HEK293 (cell line): ENCODE measurements around the gene TDRKH.

Source experiments
- CTCF ChIA-PET: fragments of 350-600 bp; formaldehyde crosslinking; extraction: SDS; loops from one replicate; lab custom pipeline; 2021; ENCODE audit warnings: antibody characterized with exemption; lab: Yijun Ruan, JAX
- POLR2A ChIA-PET: fragments of 300-600 bp; formaldehyde crosslinking; extraction: SDS; loops from one replicate; lab custom pipeline; 2020; ENCODE audit warnings: antibody characterized with exemption, inconsistent platforms; lab: Yijun Ruan, JAX
- H3K27ac ChIP-seq: fragments of 200-500 bp; sonication (Bioruptor generic); 2 replicates; pipeline ENCODE4 v1.5.1; 2014; ENCODE audit warnings: low read depth, low read length, control low read depth, inconsistent platforms; ENCODE audit errors: extremely low read depth
- H3K36me3 ChIP-seq, 2 experiments: fragments of 200-500 bp in 1 of 2; sonication (Bioruptor generic) in 1 of 2; 1 replicate in 1 of 2; 2 replicates in 1 of 2; pipeline ENCODE4 v1.5.1; 2014 to 2017; ENCODE audit warnings: inconsistent platforms in 2 of 2, low read length in 2 of 2; ENCODE audit not compliant: control insufficient read depth in 2 of 2, insufficient read depth in 1 of 2
- H3K4me1 ChIP-seq: fragments of 200-500 bp; sonication (Bioruptor generic); 2 replicates; pipeline ENCODE4 v1.5.1; 2014; ENCODE audit warnings: mild to moderate bottlenecking, low read length, inconsistent platforms; ENCODE audit not compliant: control insufficient read depth, insufficient read depth
- H3K4me3 ChIP-seq: 2 replicates; pipeline ENCODE4 v1.5.1; 2011; ENCODE audit warnings: low read depth, mild to moderate bottlenecking, control low read depth, low read length, moderate library complexity
- H3K9me3 ChIP-seq: fragments of 200-500 bp; sonication (Bioruptor generic); 2 replicates; pipeline ENCODE4 v1.5.1; 2014; ENCODE audit warnings: low read depth, low read length, inconsistent platforms; ENCODE audit not compliant: control insufficient read depth, insufficient read depth
- GLIS1 ChIP-seq: fragments of 450-650 bp; formaldehyde crosslinking; IDR thresholded peaks from 2 replicates; pipeline ENCODE4 v1.5.1; 2016; ENCODE audit warnings: missing biosample characterization, missing genetic modification characterization
- KLF1 ChIP-seq: fragments of 450-650 bp; formaldehyde crosslinking; IDR thresholded peaks from 2 replicates; pipeline ENCODE4 v1.5.1; 2016; ENCODE audit warnings: missing biosample characterization, missing genetic modification characterization
- OSR2 ChIP-seq: fragments of 450-650 bp; formaldehyde crosslinking; IDR thresholded peaks from 2 replicates; pipeline ENCODE4 v1.5.1; 2016; ENCODE audit warnings: missing biosample characterization, missing genetic modification characterization
- WT1 ChIP-seq: fragments of 450-650 bp; formaldehyde crosslinking; IDR thresholded peaks from 2 replicates; pipeline ENCODE4 v1.5.1; 2016; ENCODE audit warnings: missing biosample characterization, missing genetic modification characterization
- ZBTB11 ChIP-seq: fragments of 450-650 bp; formaldehyde crosslinking; conservative IDR thresholded peaks from 2 replicates; pipeline ENCODE4 v1.5.1; 2016; ENCODE audit warnings: low read depth, missing biosample characterization, missing genetic modification characterization
- ZBTB17 ChIP-seq: fragments of 450-650 bp; formaldehyde crosslinking; IDR thresholded peaks from 2 replicates; pipeline ENCODE4 v1.5.1; 2016; ENCODE audit warnings: missing biosample characterization, missing genetic modification characterization
- ZBTB20 ChIP-seq: fragments of 450-650 bp; formaldehyde crosslinking; IDR thresholded peaks from 2 replicates; pipeline ENCODE4 v1.5.1; 2016; ENCODE audit warnings: missing biosample characterization, missing genetic modification characterization
- ZNF112 ChIP-seq: fragments of 450-650 bp; formaldehyde crosslinking; IDR thresholded peaks from 2 replicates; pipeline ENCODE4 v1.5.0; 2017; ENCODE audit warnings: missing biosample characterization, missing genetic modification characterization
- ZNF23 ChIP-seq: fragments of 450-650 bp; formaldehyde crosslinking; IDR thresholded peaks from 2 replicates; pipeline ENCODE4 v1.5.1; 2016; ENCODE audit warnings: missing biosample characterization, missing genetic modification characterization, borderline replicate concordance
- ZNF335 ChIP-seq: fragments of 450-650 bp; formaldehyde crosslinking; conservative IDR thresholded peaks from 2 replicates; pipeline ENCODE4 v1.5.1; 2016; ENCODE audit warnings: missing biosample characterization, missing genetic modification characterization
- ZNF362 ChIP-seq: fragments of 450-650 bp; formaldehyde crosslinking; IDR thresholded peaks from 2 replicates; pipeline ENCODE4 v1.5.1; 2016; ENCODE audit warnings: missing biosample characterization, missing genetic modification characterization
- ZNF391 ChIP-seq: fragments of 450-650 bp; formaldehyde crosslinking; IDR thresholded peaks from 2 replicates; pipeline ENCODE4 v1.5.1; 2016; ENCODE audit warnings: low read depth, missing biosample characterization, missing genetic modification characterization, borderline replicate concordance
- ZNF548 ChIP-seq: fragments of 450-650 bp; formaldehyde crosslinking; IDR thresholded peaks from 2 replicates; pipeline ENCODE4 v1.5.1; 2016; ENCODE audit warnings: missing biosample characterization, missing genetic modification characterization
- ZNF629 ChIP-seq: fragments of 450-650 bp; formaldehyde crosslinking; IDR thresholded peaks from 2 replicates; pipeline ENCODE4 v1.5.1; 2017; ENCODE audit warnings: missing biosample characterization, missing genetic modification characterization
- ZNF704 ChIP-seq: fragments of 450-650 bp; formaldehyde crosslinking; IDR thresholded peaks from 2 replicates; pipeline ENCODE4 v1.5.1; 2016; ENCODE audit warnings: missing biosample characterization, missing genetic modification characterization

TDRKH gene

GRCh38 chr1:151790940-151791651, 796 bp upstream of the TDRKH start (continued):
- TF ChIP-seq ZNF362 (tag by site-specific recombination) = no peak
- no peak for TF ChIP-seq ZNF704 (tag by site-specific recombination)
- TF ChIP-seq ZNF629 (tag by site-specific recombination) = no peak
- TF ChIP-seq ZNF23 (tag by site-specific recombination) = no peak
- TF ChIP-seq ZBTB17 (tag by site-specific recombination) = peak; percentile 80
- no peak for TF ChIP-seq OSR2 (tag by site-specific recombination)
- no peak for TF ChIP-seq ZNF548 (tag by site-specific recombination)
- peak; percentile 87 for TF ChIP-seq ZNF335 (tag by site-specific recombination)
- no peak for TF ChIP-seq KLF1
- no peak for TF ChIP-seq WT1
- no peak; the same call in 1 of the 2 replicates for TF ChIP-seq ZNF391 (tag by site-specific recombination)
- no peak for TF ChIP-seq GLIS1 (tag by site-specific recombination)
- peak; percentile 27; the same call in 1 of the 2 replicates for TF ChIP-seq ZBTB11
- TF ChIP-seq ZBTB20 = peak; percentile 63; the same call in 1 of the 2 replicates

- POLR2A ChIA-PET = interaction anchor here (0.6 kb wide), 1 partner anchor 103 kb away, joined by 3 read pairs; no protein-coding TSS in a partner anchor
- CTCF ChIA-PET = interaction anchor here (0.7 to 2.3 kb wide), 2 partner anchors 11 to 48 kb away, joined by 4 to 7 read pairs; no protein-coding TSS in a partner anchor
These were observed 2.6 kb downstream of the TDRKH start for GRCh38 chr1:151787689-151788088.

More at GRCh38 chr1:151787689-151788088, 2.6 kb downstream of the TDRKH start:
- TF ChIP-seq ZNF112 (no peak), ZNF362 (tag by site-specific recombination) (peak; percentile 91)
- no peaks in the 10 kb centered on the region for H3K36me3 ChIP-seq
- no peaks in the 10 kb centered on the region for H3K9me3 ChIP-seq
- no peak overlapping the region for H3K4me3 ChIP-seq
- H3K27ac ChIP-seq = no peak overlapping the region
- H3K4me1 ChIP-seq = no peaks in the 10 kb centered on the region
